ENCODE measurements around the gene UAP1L1.

The UAP1L1 gene

DNA sequence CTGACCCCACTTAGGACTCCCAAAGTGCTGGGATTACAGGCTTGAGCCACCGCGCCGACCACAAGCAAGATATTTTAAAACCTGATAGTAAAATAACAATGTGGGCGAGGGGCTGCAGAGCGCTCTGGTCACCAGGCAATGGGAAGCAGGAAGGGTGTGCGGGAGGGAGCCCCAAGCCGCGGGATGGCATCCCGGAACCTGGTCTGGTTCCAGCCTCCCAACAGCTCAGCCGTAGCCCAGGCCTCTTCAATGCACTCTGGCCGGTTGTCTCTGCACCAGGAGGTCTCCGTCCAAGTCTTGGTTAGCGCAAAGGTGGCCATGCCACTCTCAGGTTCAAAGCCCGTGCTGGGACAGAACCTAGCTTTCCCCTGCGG lies 694 bp upstream of the UAP1L1 start:
- DNase-seq (ENCODE audit: low read depth): no peak

GRCh38 chr9:137077758-137078693 lies 709 bp downstream of the UAP1L1 start:
- no peak for DNase-seq (ENCODE audit: low read depth)

DNA sequence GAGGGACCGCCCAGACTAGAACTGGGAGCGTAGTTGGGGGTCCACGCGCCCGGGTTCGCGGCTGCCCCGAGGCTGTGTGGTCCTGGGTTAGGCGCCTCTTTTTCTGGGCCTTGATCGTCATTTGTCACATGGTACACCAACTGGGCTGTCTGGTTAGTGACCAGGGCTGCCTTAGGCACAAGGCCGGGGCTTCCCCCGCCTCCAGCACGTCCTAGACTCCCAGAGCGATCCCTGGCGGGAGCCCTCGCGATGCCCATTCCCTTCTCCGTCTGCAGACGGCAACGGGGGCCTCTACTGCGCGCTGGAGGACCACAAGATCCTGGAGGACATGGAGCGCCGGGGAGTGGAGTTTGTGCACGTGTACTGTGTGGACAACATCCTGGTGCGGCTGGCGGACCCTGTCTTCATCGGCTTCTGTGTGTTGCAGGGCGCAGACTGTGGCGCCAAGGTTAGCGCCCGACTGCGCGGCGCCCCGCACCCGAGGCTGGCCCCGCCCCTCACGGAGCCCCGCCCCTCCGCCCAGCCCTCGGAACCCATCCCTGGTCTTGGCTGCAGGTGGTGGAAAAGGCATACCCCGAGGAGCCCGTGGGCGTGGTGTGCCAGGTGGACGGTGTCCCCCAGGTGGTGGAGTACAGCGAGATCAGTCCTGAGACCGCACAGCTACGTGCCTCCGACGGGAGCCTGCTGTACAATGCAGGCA lies 1.5 kb downstream of the UAP1L1 start:
- no peak for DNase-seq (ENCODE audit: low read depth)

DNA sequence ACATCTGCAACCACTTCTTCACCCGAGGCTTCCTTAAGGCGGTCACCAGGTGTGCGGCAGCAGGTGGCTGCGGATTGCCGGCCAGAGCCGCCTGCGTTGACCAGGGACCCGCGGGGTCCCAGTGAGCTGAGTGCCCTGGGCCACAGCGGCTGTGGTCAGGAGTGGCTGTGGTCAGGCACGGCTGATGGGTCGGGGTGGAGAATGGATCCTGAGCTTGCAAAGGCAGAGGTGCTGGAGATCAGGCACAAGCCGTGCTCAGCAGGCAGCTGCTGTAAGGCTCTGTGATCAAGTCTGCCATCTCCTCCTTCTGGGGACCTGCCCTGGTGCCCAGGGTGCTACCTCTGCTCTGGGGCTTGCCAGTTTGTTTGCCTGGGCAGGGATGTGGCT lies 2.1 kb downstream of the UAP1L1 start:
- DNase-seq (ENCODE audit: low read depth): no peak

DNA sequence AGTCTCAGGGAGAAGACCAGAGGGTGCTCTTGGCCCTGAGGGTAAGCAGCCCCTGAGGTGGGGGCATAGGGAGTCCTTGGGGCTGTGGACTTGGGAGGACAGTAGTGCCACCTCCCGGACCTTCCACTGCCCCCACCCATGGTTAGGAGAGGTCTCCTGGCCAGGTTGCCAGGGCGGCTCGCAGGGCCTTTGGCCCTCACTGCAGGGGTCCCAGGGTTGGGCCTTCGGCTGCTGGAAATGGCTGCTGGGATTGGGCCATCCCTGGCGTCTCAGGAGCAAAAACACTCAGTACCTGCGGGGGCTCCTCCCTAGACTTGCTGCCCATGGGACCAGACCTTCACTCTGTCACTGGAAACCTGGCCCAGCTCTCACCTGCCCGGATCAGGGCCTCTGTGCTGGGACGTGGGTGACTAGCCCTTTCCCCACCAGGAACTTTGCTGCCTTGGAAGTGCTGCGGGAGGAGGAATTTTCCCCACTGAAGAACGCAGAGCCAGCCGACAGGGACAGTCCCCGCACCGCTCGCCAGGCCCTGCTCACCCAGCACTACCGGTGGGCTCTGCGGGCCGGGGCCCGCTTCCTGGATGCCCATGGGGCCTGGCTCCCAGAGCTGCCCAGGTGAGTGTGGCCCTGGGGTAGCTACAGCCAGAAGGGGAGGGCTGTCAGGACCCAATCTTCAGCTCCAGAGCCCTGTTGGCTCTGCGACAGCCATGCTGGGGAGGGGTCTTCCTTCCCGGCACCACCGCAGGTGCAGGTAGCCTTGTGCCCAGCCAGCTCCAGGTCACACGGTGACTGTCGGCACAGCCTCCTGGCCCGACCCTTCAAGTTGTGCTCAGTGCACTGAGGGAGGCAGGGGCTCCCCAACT lies 3.2 kb downstream of the UAP1L1 start:
- no peak for DNase-seq (ENCODE audit: low read depth)

DNA sequence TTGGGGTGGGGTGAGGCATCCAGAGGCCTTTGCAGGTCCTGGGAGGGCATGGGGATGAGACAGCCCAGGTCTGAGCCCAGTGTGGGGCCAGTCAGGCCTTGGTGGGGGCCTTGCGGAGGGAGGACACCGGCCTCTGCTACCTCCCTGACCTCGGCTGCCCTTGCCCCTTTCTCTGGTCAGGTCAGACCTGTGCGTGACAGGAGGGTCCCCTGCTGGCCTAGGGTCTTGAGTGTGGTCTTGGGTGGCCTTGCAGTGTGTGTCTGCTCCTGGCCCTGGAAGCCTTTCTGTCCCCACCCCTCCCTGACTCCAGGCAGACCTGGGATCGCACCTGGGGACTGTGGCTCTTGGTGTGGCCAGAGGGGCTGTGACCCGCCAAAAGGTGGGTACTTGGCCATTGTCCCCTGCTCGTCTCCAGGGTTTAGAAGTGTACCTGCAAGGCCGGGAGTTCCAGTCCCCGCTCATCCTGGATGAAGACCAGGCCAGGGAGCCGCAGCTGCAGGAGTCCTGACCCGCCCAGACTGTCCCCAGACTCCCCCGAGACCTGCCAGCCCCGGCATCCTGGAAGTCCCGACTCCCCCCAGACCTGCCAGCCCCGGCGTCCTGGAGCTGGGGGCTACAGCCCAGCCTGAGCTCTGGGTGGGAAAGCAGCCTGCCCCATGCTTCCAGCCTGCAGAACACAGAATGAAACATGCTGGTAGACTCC lies 5.1 kb downstream of the UAP1L1 start:
- no peak for DNase-seq (ENCODE audit: low read depth)

GRCh38 chr9:137082925-137083290 lies 5.6 kb downstream of the UAP1L1 start:
- DNase-seq (ENCODE audit: low read depth): no peak

DNA sequence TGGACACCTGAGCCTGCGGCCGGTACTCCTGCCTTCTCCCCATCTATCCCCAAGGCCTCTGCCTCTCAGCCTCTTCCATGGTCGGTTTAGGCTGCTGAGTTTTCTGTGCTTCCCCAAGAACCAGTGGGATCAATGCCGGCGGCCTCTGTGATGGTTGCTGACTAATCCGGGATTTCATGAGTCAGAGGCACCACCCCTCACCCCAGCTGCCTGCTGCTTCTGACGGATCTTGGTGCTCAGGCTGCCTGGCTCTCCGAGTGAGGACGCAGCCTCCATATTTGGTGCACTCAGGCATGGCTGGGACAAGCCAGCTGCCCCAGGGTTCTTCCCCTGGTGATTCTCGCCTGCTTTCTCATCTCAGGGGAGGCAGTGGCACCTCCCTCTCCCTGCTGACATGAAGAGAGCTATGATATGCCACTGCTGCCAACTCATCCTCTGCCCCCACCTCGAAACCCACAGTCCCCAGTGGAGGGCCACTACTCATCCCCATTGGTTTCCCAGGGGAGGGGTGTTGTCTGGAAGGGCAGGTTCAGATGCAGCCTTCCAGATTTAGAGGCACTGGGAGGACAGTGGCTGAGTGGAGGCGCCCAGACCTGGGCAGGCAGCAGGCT lies 6.2 kb downstream of the UAP1L1 start:
- peak; percentile 95 for DNase-seq (ENCODE audit: low read depth)

- DNase-seq (ENCODE audit: low read depth): no peak
Measured at GRCh38 chr9:137084526-137084925, 7.2 kb downstream of the UAP1L1 start.

- DNase-seq (ENCODE audit: low read depth): peak; percentile 38
Measured at GRCh38 chr9:137085920-137086530, 8.7 kb downstream of the UAP1L1 start.

DNA sequence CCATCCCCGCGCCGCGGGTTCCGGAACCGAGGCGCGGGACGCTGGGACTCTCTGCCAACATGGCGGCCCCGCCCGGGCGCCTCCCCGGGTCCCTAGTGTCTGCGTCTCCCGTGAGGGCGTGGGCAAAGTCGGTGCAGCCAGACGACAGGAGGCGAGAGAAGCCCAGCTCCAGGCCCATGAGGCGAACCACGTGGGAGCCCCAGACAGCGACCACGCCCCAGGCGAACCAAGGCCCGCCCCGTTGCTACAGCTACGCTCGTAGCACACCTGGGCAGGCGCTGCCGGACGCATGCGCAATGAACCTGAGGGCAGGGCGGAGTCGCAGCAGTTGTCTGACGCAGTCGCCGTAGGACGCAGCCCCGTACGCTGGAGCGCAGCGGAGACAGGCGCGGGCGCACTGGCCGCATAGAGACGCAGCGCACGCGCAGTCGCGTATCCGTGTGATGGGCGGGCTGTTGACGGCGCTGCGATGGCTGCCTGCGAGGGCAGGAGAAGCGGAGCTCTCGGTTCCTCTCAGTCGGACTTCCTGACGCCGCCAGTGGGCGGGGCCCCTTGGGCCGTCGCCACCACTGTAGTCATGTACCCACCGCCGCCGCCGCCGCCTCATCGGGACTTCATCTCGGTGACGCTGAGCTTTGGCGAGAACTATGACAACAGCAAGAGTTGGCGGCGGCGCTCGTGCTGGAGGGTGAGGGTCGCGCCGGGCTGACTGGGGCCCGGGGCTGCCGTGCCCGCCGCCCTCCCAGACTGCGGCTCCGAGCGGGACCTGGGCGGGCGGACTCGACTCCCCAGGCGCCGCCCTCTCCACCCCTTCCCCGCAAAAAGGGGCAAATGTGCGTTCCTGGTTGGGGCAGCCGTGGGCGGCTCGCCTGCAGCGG lies 9.5 kb downstream of the UAP1L1 start, which contains the start of gene MAN1B1:
Gene MAN1B1, plus strand, starts transcription at position 455 of the 878 bp plus-strand sequence. Its CDS starts 15 bp downstream, at position 470.
- DNase-seq (ENCODE audit: low read depth): peak; percentile 99

DNA sequence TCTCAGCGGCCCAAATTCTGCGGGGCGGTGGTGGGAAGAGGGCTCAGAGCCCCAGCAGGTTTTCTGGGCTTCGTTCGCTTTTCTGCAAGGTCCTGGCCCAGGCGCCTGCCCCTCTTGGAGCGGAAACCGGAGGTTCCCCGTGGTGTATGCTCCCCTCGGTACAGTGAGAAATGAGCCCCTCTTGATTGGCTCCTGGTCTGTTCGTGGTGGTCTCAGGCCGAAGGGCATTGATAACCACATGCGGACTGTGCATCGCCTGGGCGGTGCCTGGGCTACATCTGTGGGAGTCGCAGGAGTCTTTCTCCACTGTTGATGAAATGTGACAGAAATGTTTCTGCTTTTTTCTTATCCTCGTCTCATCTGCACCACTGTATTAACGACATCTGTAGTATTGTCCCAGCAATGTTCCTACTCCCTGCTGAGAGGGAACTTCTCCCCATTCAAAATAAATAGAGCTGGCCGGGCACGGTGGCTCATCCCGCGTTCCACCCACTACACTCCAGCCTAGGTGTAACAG lies 10.2 kb downstream of the UAP1L1 start:
- DNase-seq (ENCODE audit: low read depth): no peak

GRCh38 chr9:137088121-137088520 lies 10.8 kb downstream of the UAP1L1 start:
- DNase-seq (ENCODE audit: low read depth): no peak

- DNase-seq (ENCODE audit: low read depth): no peak
Measured at GRCh38 chr9:137089232-137089947, 12.1 kb downstream of the UAP1L1 start.

DNA sequence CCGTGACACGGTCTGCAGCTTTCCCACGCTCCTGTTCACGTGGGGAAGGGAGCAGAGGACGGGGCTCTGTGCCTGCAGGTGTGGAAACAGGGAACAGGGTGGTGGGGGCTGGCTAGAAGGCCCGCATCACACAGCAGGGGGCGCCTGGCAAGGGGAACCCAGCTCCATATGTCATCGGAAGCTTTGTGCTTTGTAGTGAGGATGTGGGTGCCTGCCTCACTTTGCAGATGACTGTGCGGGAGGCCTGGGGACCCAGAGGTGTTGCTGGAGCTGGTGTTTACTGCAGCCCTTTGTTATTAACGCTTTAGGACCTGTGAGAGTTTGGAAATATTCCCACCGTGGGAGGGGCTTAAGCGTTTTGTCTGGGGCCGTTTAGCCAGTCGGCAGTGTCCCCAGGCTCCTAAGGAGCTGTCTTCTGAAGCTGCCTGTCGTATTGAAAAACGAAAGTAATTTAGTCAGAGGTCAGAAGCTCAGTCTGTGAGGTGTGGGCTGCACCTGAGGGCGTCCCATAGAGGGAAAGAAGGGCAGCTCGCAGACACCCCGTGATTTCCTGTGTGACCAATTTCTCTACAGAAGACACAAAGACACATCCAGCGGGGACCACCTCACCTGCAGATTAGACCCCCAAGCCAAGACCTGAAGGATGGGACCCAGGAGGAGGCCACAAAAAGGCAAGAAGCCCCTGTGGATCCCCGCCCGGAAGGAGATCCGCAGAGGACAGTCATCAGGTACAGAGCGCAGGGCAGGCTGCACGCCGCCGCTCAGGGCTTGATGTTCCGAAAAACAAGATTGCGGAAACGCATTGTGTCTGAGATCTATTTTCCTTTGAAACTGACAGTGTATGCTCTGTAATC lies 18.6 kb downstream of the UAP1L1 start:
- no peak for DNase-seq (ENCODE audit: low read depth)

DNA sequence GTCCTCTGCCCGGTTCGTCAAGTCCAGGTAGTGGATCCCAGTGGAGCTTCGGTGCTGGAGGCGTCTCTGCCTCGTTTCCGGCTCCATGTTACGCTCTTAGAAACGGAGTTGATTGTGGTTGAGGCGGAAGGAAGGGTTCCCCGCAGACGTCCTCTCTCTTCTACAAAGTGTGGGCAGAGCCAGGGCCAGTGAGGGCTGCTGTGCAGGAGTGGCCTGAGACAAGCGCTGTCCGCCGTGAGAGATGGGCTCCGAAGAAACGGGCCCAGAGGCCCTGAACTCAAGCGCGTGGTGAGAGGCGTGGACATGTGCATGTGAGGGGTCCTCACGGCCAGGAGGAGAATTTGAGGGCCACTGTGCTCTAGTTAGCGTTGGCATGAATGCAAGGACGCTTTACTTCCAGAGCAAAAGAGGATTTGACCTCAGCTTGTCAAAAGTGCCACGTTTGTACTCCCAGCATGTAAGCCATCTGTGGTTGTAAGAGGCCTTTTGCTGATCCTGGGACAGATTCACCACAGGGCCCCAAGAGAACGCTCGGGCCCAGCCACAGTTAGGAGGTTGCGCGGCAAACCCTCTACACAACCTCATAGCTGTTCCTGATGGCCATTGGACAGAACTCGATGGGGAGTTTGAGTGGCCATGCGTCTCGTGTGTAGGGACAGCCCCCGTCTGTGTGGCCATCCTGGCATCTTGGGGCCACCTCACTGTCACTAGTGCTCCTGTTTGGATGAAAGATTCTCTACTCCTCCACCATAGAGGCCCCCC lies 19.6 kb downstream of the UAP1L1 start:
- no peak for DNase-seq (ENCODE audit: low read depth)

Measured in iris pigment epithelial cell (primary cell).